Keratinocyte (primary cell): ENCODE measurements around the gene ZFAND5. TPM values are rescaled to one million over a fixed set of nuclear protein-coding genes. Genes with fewer than 3 reads are reported as not detected.

Experiments
- DNase-seq: peaks from one replicate; pipeline ENCODE4 v3.0.0-alpha.2; 2011; ENCODE audit warnings: low read depth, missing footprints, low spot score
- FAIRE-seq: peaks from 2 replicates; lab custom pipeline; 2011; peaks lifted over from hg19 to GRCh38; lab: Jason Lieb, UNC
- H2AFZ ChIP-seq: 2 replicates; pipeline ENCODE4 v1.6.0; 2012; ENCODE audit warnings: low read length, control low read depth, inconsistent platforms; ENCODE audit not compliant: control insufficient read depth
- H3K27ac ChIP-seq: 2 replicates; pipeline ENCODE4 v1.5.1; 2011; ENCODE audit warnings: low read length; ENCODE audit not compliant: control insufficient read depth, insufficient read depth
- H3K27me3 ChIP-seq: 3 replicates; pipeline ENCODE4 v1.6.0; 2011; ENCODE audit warnings: low read length; ENCODE audit not compliant: control insufficient read depth, insufficient read depth; ENCODE audit errors: extremely low read depth
- H3K36me3 ChIP-seq, 2 experiments: 2 replicates in 1 of 2; 3 replicates in 1 of 2; pipeline ENCODE4 v1.5.1; 2011; ENCODE audit warnings: low read length in 2 of 2, mild to moderate bottlenecking in 1 of 2; ENCODE audit not compliant: control insufficient read depth in 2 of 2, insufficient read depth in 2 of 2; ENCODE audit errors: extremely low read depth in 1 of 2
- H3K4me1 ChIP-seq: 3 replicates; pipeline ENCODE4 v1.5.1; 2011; ENCODE audit warnings: low read length; ENCODE audit not compliant: control insufficient read depth, insufficient read depth; ENCODE audit errors: extremely low read depth
- H3K4me2 ChIP-seq: 3 replicates; pipeline ENCODE4 v1.6.0; 2011; ENCODE audit warnings: low read depth, low read length; ENCODE audit not compliant: control insufficient read depth, insufficient read depth; ENCODE audit errors: extremely low read depth
- H3K4me3 ChIP-seq, 3 experiments: fragments of 200-600 bp in 1 of 3; sonication (generic) in 1 of 3; 2 replicates in 2 of 3; 3 replicates in 1 of 3; pipeline ENCODE4 v1.5.1; 2011 to 2016; ENCODE audit warnings: low read length in 3 of 3, mild to moderate bottlenecking in 3 of 3, control low read depth in 2 of 3, inconsistent platforms in 1 of 3, low read depth in 1 of 3, mixed read lengths in 1 of 3, mixed run types in 1 of 3, moderate library complexity in 1 of 3; ENCODE audit not compliant: control insufficient read depth in 2 of 3, insufficient read depth in 2 of 3; ENCODE audit errors: extremely low read depth in 1 of 3
- H3K79me2 ChIP-seq: 2 replicates; pipeline ENCODE4 v1.6.0; 2012; ENCODE audit warnings: low read length; ENCODE audit not compliant: control insufficient read depth, insufficient read depth
- H3K9ac ChIP-seq: 3 replicates; pipeline ENCODE4 v1.6.0; 2011; ENCODE audit warnings: low read length; ENCODE audit not compliant: control insufficient read depth, insufficient read depth; ENCODE audit errors: extremely low read depth
- H3K9me1 ChIP-seq: 3 replicates; pipeline ENCODE4 v1.6.0; 2011; ENCODE audit warnings: low read length; ENCODE audit not compliant: control insufficient read depth, insufficient read depth; ENCODE audit errors: extremely low read depth
- H3K9me3 ChIP-seq: 2 replicates; pipeline ENCODE4 v1.5.1; 2012; ENCODE audit warnings: low read depth, low read length; ENCODE audit not compliant: control insufficient read depth
- H4K20me1 ChIP-seq: 3 replicates; pipeline ENCODE4 v1.6.0; 2011; ENCODE audit warnings: low read length; ENCODE audit not compliant: control insufficient read depth, insufficient read depth; ENCODE audit errors: extremely low read depth
- EZH2 ChIP-seq: IDR thresholded peaks from one replicate; pipeline ENCODE4 v1.6.1; 2012; ENCODE audit warnings: inconsistent platforms, mild to moderate bottlenecking, low read length, moderate library complexity
- dilution Hi-C: fragments of 300-500 bp; cut with MboI; formaldehyde crosslinking; loops from one replicate; pipeline ENCODE4 v1.7.0; 2020; ENCODE audit warnings: low sequenced_read_pairs; ENCODE audit not compliant: extremely low pct_ligation_motif_present
- polyA plus RNA-seq, 5 experiments: library from polyadenylated mRNA; depleted of rRNA in 3 of 5; stranded (reverse) in 3 of 5; stranded (forward) in 1 of 5; unstranded in 1 of 5; fragments of >200 nt; gene quantifications; 1 replicate in 1 of 5; 2 replicates in 3 of 5; 3 replicates in 1 of 5; pipeline versions ENCODE4 v1.2.1 to v1.2.3, GENCODE V29; 2011 to 2012; ENCODE audit warnings: missing spikeins in 2 of 5, low read depth in 1 of 5, low replicate concordance in 1 of 5
- TF ChIP-seq, protein P1 (sequence below), 3 experiments: IDR thresholded peaks in 1 of 3; conservative IDR thresholded peaks in 1 of 3; optimal IDR thresholded peaks in 1 of 3; 2 replicates in 2 of 3; 3 replicates in 1 of 3; pipeline versions ENCODE3 to v1.5.1; 2011; ENCODE audit warnings: low read length in 3 of 3, mild to moderate bottlenecking in 3 of 3, moderate library complexity in 2 of 3, control low read depth in 1 of 3, inconsistent platforms in 1 of 3; ENCODE audit not compliant: insufficient read depth in 2 of 3; ENCODE audit errors: extremely low read depth in 1 of 3

Gene ZFAND5
- polyA plus RNA-seq, 1 donor (not counting 4 experiments of a cell fraction or from before 2014, with no cell fraction given), result 67.9 TPM

DNA sequence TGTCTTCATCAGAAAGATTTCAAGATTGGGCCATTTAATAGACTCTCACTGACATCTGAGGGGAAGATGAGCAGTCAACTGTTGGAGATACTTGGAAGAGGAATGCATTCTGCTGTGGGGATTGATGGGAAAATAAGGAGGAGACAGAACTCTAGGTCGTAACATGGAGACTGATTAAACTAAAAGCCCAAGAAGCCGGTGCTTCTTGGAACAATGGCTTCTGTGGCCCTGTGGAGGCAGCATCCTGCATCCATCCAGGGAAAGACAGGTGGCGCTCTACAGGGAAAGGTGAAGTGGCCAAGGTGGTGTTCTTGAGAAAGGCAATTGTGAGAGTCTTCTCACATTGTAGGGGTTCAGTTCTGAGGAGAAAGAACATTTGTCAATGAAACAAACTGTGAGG is 31.3 kb downstream of the ZFAND5 start:
- DNase-seq, result no peak
- Histone ChIP-seq H3K4me1 (no peaks in the 10 kb centered on the region), H3K9me1 (no peaks in the 10 kb centered on the region), H3K4me3 (no peak overlapping the region), H3K79me2 (no peaks in the 10 kb centered on the region), H3K9me3 (no peaks in the 10 kb centered on the region), H3K27me3 (no peaks in the 10 kb centered on the region), H2AFZ (no peak overlapping the region), H3K36me3 (no peaks in the 10 kb centered on the region), H3K9ac (no peak overlapping the region), H4K20me1 (no peaks in the 10 kb centered on the region), H3K4me2 (no peak overlapping the region), H3K27ac (no peak overlapping the region)
- dilution Hi-C loops, result no loop called here
- no peak for FAIRE-seq
- TF ChIP-seq, protein P1, sequence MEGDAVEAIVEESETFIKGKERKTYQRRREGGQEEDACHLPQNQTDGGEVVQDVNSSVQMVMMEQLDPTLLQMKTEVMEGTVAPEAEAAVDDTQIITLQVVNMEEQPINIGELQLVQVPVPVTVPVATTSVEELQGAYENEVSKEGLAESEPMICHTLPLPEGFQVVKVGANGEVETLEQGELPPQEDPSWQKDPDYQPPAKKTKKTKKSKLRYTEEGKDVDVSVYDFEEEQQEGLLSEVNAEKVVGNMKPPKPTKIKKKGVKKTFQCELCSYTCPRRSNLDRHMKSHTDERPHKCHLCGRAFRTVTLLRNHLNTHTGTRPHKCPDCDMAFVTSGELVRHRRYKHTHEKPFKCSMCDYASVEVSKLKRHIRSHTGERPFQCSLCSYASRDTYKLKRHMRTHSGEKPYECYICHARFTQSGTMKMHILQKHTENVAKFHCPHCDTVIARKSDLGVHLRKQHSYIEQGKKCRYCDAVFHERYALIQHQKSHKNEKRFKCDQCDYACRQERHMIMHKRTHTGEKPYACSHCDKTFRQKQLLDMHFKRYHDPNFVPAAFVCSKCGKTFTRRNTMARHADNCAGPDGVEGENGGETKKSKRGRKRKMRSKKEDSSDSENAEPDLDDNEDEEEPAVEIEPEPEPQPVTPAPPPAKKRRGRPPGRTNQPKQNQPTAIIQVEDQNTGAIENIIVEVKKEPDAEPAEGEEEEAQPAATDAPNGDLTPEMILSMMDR (optimal IDR thresholded peaks at IDR 0.05 in 1 of 3, IDR thresholded peaks at IDR 0.05 in 1 of 3, conservative IDR thresholded peaks at IDR 0.05 in 1 of 3; ENCODE audit: extremely low read depth in 1 of 3, insufficient read depth in 2 of 3, low read length in 3 of 3), result peak in 2 of 3 experiments; percentile 24 to 26
- TF ChIP-seq EZH2, result no peak

- DNase-seq, result no peak
- dilution Hi-C loops, result no loop called here
- Histone ChIP-seq H3K4me3 (no peak overlapping the region), H3K27ac (no peak overlapping the region), H3K4me1 (no peaks in the 10 kb centered on the region), H3K27me3 (no peaks in the 10 kb centered on the region), H3K9ac (no peak overlapping the region), H4K20me1 (no peaks in the 10 kb centered on the region), H2AFZ (no peak overlapping the region), H3K9me3 (no peaks in the 10 kb centered on the region), H3K9me1 (no peaks in the 10 kb centered on the region), H3K36me3 (no peaks in the 10 kb centered on the region), H3K79me2 (no peaks in the 10 kb centered on the region), H3K4me2 (no peak overlapping the region)
- FAIRE-seq, result no peak
- TF ChIP-seq, protein P1 (optimal IDR thresholded peaks at IDR 0.05 in 1 of 3, IDR thresholded peaks at IDR 0.05 in 1 of 3, conservative IDR thresholded peaks at IDR 0.05 in 1 of 3; ENCODE audit: extremely low read depth in 1 of 3, insufficient read depth in 2 of 3, low read length in 3 of 3), result no peak
- TF ChIP-seq EZH2, result no peak
Measured at GRCh38 chr9:72333197-72333596, 31.8 kb downstream of the ZFAND5 start.
